SH-SY5Y (cell line): ENCODE data around the gene CACNG4.

Experiments
- GATA2 ChIP-seq: IDR thresholded peaks from 2 replicates; pipeline ENCODE4 v1.6.1; 2011; ENCODE audit warnings: mild to moderate bottlenecking, low read depth, low read length
- GATA3 ChIP-seq: IDR thresholded peaks from 2 replicates; pipeline ENCODE4 v1.6.1; 2011; ENCODE audit warnings: low read depth, mild to moderate bottlenecking, low read length, moderate library complexity

DNA sequence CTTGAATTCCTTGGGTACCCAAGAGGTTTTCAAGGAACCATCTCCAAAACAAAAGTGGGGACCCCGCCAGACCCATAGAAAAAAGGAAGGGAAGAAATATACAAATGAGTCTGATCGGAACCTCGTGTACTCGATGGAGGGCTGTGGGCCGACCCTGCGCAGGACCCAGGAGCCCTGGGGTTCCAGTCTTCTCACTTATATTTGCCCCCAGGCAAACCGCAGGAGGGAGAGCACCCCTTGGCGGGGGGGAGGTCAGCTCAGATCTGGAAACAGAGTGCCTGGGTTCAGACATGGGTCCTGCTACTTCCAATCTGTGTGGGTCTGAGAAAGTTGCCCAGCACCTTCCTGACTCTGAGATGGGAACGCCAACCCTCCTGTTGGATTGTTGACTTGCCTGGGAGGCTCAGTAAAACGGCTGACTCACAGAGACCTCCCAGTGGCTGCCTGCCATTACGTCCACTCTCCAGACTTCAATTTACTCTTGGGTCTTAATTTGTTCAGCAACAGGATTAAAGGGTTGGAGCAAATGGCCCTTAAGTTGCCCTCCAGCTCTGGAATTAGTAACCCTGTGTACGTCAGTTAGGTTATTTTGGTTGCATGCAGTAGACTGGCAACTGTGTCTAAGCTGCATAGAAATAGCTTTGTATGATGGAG, 24.9 kb upstream of the CACNG4 start:
- TF ChIP-seq GATA2, result no peak
- no peak for TF ChIP-seq GATA3
